Mesothelial cell of epicardium (in vitro differentiated cells): ENCODE results near the gene ALMS1. TPM values are rescaled to one million over a fixed set of nuclear protein-coding genes. Genes with fewer than 3 reads are reported as not detected.
A peak's percentile ranks its signal among the peaks of the same experiment; 100 is the strongest.

Source experiments
- DNase-seq, 2 experiments: peaks; one replicate each; pipeline ENCODE4 v3.0.0; 2021; ENCODE audit warnings: low spot score in 2 of 2; ENCODE audit not compliant: unreplicated experiment in 2 of 2
- H3K27ac Mint-ChIP-seq: 2 replicates; pipeline ENCODE4 v1.8.0; 2021; ENCODE audit warnings: mixed read lengths
- H3K27me3 Mint-ChIP-seq: 2 replicates; pipeline ENCODE4 v1.8.0; 2021; ENCODE audit warnings: low read depth, mixed read lengths
- H3K36me3 Mint-ChIP-seq: 2 replicates; pipeline ENCODE4 v1.8.0; 2021; ENCODE audit warnings: mixed read lengths
- H3K4me1 Mint-ChIP-seq: 2 replicates; pipeline ENCODE4 v1.8.0; 2021; ENCODE audit warnings: mixed read lengths
- H3K4me3 Mint-ChIP-seq: 2 replicates; pipeline ENCODE4 v1.8.0; 2021; ENCODE audit warnings: mild to moderate bottlenecking, moderate library complexity, mixed read lengths
- H3K9me3 Mint-ChIP-seq: 2 replicates; pipeline ENCODE4 v1.8.0; 2021; ENCODE audit warnings: mixed read lengths
- total RNA-seq: library from RNA; stranded (reverse); gene quantifications from 3 replicates; pipeline ENCODE4 v1.2.1, GENCODE V29; 2021
- TF ChIP-seq, protein P1 (sequence below): fragments of 200-600 bp; sonication (generic); IDR thresholded peaks from one replicate; pipeline ENCODE4 v1.5.0; 2021; ENCODE audit warnings: antibody characterized with exemption; ENCODE audit not compliant: unreplicated experiment

Gene ALMS1
- total RNA-seq, 1 donor from 2014 or later, result 42.2 TPM

- Mint-ChIP-seq H3K27me3 (no peaks in the 10 kb centered on the region), H3K4me3 (no peak overlapping the region), H3K4me1 (peaks cover 5% of the 10 kb centered on the region), H3K36me3 (peaks cover 8% of the 10 kb centered on the region), H3K27ac (no peak overlapping the region), H3K9me3 (no peaks in the 10 kb centered on the region)
- DNase-seq, result no peak
- TF ChIP-seq, protein P1, sequence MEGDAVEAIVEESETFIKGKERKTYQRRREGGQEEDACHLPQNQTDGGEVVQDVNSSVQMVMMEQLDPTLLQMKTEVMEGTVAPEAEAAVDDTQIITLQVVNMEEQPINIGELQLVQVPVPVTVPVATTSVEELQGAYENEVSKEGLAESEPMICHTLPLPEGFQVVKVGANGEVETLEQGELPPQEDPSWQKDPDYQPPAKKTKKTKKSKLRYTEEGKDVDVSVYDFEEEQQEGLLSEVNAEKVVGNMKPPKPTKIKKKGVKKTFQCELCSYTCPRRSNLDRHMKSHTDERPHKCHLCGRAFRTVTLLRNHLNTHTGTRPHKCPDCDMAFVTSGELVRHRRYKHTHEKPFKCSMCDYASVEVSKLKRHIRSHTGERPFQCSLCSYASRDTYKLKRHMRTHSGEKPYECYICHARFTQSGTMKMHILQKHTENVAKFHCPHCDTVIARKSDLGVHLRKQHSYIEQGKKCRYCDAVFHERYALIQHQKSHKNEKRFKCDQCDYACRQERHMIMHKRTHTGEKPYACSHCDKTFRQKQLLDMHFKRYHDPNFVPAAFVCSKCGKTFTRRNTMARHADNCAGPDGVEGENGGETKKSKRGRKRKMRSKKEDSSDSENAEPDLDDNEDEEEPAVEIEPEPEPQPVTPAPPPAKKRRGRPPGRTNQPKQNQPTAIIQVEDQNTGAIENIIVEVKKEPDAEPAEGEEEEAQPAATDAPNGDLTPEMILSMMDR, result no peak
Observed at GRCh38 chr2:73566288-73566878, 180.7 kb downstream of the ALMS1 start.

- no peak for DNase-seq
- Mint-ChIP-seq H3K27me3 (no peaks in the 10 kb centered on the region), H3K4me1 (no peaks in the 10 kb centered on the region)
Observed at GRCh38 chr2:73575261-73575660, 189.6 kb downstream of the ALMS1 start.

GRCh38 chr2:73582364-73582763 lies 196.7 kb downstream of the ALMS1 start:
- H3K27ac Mint-ChIP-seq, result no peak overlapping the region
- peaks cover 53% of the 10 kb centered on the region for H3K9me3 Mint-ChIP-seq
- H3K27me3 Mint-ChIP-seq, result no peaks in the 10 kb centered on the region
- no peak overlapping the region for H3K4me3 Mint-ChIP-seq
- no peaks in the 10 kb centered on the region for H3K4me1 Mint-ChIP-seq
- peaks cover 54% of the 10 kb centered on the region for H3K36me3 Mint-ChIP-seq
- TF ChIP-seq, protein P1, result no peak
- no peak for DNase-seq

More at GRCh38 chr2:73575261-73575660, 189.6 kb downstream of the ALMS1 start:
- TF ChIP-seq, protein P1, result no peak
- H3K4me3 Mint-ChIP-seq, result no peak overlapping the region
- peaks cover 25% of the 10 kb centered on the region for H3K9me3 Mint-ChIP-seq
- H3K27ac Mint-ChIP-seq, result no peak overlapping the region
- peaks cover 37% of the 10 kb centered on the region for H3K36me3 Mint-ChIP-seq

DNA sequence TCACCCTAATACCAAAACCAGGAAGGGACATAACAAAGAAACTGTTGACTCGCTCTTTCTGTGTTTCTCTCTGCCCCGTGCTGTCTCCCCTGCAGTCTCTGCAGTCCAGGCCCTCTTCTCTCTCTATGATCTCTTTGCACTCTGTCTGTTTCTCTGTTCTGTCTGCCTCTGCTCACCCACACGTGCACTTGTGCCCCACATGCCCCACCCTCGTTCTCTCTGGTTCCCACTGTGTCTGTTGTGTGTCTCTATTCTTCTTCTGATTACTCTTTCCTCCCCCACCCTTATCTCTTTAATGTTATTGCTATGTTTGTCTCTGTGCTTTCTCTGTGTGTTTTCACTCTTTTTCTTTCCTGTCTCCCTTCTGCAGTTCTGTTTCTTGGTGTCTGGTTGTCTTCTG lies 202.5 kb downstream of the ALMS1 start:
- no peak for DNase-seq
- Mint-ChIP-seq H3K4me1 (no peaks in the 10 kb centered on the region), H3K36me3 (peaks cover 21% of the 10 kb centered on the region), H3K27ac (peak overlapping the region; percentile 71), H3K4me3 (peak overlapping the region; percentile 7), H3K9me3 (peaks cover 18% of the 10 kb centered on the region), H3K27me3 (no peaks in the 10 kb centered on the region)
- TF ChIP-seq, protein P1, result no peak

GRCh38 chr2:73593680-73594079 lies 208.0 kb downstream of the ALMS1 start:
- no peak for DNase-seq
- peaks cover 18% of the 10 kb centered on the region for H3K36me3 Mint-ChIP-seq
- no peaks in the 10 kb centered on the region for H3K4me1 Mint-ChIP-seq
- no peaks in the 10 kb centered on the region for H3K27me3 Mint-ChIP-seq
- H3K9me3 Mint-ChIP-seq, result peaks cover 14% of the 10 kb centered on the region
- H3K27ac Mint-ChIP-seq, result no peak overlapping the region
- TF ChIP-seq, protein P1, result no peak
- H3K4me3 Mint-ChIP-seq, result no peak overlapping the region
